ENCODE results near the gene ITGA2B.

DNA sequence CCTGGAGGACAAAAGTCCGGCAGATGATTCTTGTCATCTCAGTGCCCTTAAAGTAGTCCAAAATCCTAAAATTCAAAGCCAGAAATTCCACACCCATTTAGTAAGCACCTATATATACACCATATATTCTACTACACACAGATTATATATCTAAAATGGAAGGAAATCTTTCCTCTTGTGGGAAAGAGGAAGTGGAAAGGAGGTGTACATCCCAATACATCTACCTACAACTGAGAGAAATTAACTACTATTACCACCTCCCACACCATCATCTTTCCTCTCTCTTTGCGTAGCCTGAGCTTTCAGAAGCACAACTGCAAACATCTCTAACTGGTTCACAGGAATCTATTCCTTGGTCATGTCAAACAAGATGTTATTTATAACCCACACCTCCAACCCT lies 5.4 kb upstream of the ITGA2B start:
- TF ChIP-seq, protein P1, sequence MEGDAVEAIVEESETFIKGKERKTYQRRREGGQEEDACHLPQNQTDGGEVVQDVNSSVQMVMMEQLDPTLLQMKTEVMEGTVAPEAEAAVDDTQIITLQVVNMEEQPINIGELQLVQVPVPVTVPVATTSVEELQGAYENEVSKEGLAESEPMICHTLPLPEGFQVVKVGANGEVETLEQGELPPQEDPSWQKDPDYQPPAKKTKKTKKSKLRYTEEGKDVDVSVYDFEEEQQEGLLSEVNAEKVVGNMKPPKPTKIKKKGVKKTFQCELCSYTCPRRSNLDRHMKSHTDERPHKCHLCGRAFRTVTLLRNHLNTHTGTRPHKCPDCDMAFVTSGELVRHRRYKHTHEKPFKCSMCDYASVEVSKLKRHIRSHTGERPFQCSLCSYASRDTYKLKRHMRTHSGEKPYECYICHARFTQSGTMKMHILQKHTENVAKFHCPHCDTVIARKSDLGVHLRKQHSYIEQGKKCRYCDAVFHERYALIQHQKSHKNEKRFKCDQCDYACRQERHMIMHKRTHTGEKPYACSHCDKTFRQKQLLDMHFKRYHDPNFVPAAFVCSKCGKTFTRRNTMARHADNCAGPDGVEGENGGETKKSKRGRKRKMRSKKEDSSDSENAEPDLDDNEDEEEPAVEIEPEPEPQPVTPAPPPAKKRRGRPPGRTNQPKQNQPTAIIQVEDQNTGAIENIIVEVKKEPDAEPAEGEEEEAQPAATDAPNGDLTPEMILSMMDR (IDR thresholded peaks at IDR 0.05): no peak
- no peak for TF ChIP-seq POLR2A (IDR thresholded peaks at IDR 0.05)
- TF ChIP-seq EP300 (IDR thresholded peaks at IDR 0.05): no peak

Measured in stomach (tissue), 4 donors.